Fibroblast of lung (primary cell): Measurements from ENCODE around the gene TMEM163. TPM values are rescaled to one million over a fixed set of nuclear protein-coding genes. Genes with fewer than 3 reads are reported as not detected.
"Not testable (repeated sequence)": the region's sequence is repeated elsewhere in the genome, so short reads cannot be mapped to it uniquely, and the experiment has no call there.

ENCODE experiments used
- DNase-seq, 2 donors: peaks; one replicate each; pipeline versions ENCODE4 v3.0.0 to v3.0.0-alpha.2; 2010; ENCODE audit warnings: low read depth in 2 of 2
- H2AFZ ChIP-seq: 2 replicates; pipeline ENCODE4 v1.5.1; 2012; ENCODE audit warnings: low read length, control low read depth, inconsistent platforms
- H3K27ac ChIP-seq: 2 replicates; pipeline ENCODE4 v1.5.1; 2011; ENCODE audit warnings: low read length, control low read depth; ENCODE audit not compliant: insufficient read depth
- H3K27me3 ChIP-seq: 2 replicates; pipeline ENCODE4 v1.5.1; 2011; ENCODE audit warnings: mild to moderate bottlenecking, low read length; ENCODE audit not compliant: control insufficient read depth, insufficient read depth
- H3K36me3 ChIP-seq: 2 replicates; pipeline ENCODE4 v1.5.1; 2011; ENCODE audit warnings: low read length; ENCODE audit not compliant: control insufficient read depth, insufficient read depth
- H3K4me1 ChIP-seq: 2 replicates; pipeline ENCODE4 v1.5.1; 2011; ENCODE audit warnings: low read length; ENCODE audit not compliant: control insufficient read depth, insufficient read depth; ENCODE audit errors: extremely low read depth
- H3K4me2 ChIP-seq: 2 replicates; pipeline ENCODE4 v1.5.1; 2011; ENCODE audit warnings: low read length, control low read depth; ENCODE audit not compliant: insufficient read depth; ENCODE audit errors: extremely low read depth
- H3K4me3 ChIP-seq, 4 experiments: fragments of 200-600 bp in 1 of 4; sonication (generic) in 1 of 4; replicated peaks in 1 of 4; 2 replicates each; pipeline ENCODE4 v1.5.1; 2011 to 2016; ENCODE audit warnings: low read length in 4 of 4, low read depth in 3 of 4, mild to moderate bottlenecking in 3 of 4, control low read depth in 2 of 4, inconsistent platforms in 1 of 4, mixed read lengths in 1 of 4; ENCODE audit not compliant: insufficient read depth in 1 of 4; ENCODE audit errors: control extremely low read depth in 1 of 4
- H3K79me2 ChIP-seq: 2 replicates; pipeline ENCODE4 v1.5.1; 2012; ENCODE audit warnings: mild to moderate bottlenecking, low read length, inconsistent platforms; ENCODE audit not compliant: control insufficient read depth, insufficient read depth
- H3K9ac ChIP-seq: 2 replicates; pipeline ENCODE4 v1.5.1; 2011; ENCODE audit warnings: mild to moderate bottlenecking, low read length, control low read depth; ENCODE audit not compliant: insufficient read depth
- H3K9me3 ChIP-seq: 2 replicates; pipeline ENCODE4 v1.5.1; 2012; ENCODE audit warnings: low read depth, low read length; ENCODE audit not compliant: control insufficient read depth, insufficient read depth
- H4K20me1 ChIP-seq: 2 replicates; pipeline ENCODE4 v1.5.1; 2011; ENCODE audit warnings: low read length; ENCODE audit not compliant: control insufficient read depth, insufficient read depth; ENCODE audit errors: extremely low read depth
- EZH2 ChIP-seq: IDR thresholded peaks from 2 replicates; pipeline ENCODE4 v1.5.1; 2012; ENCODE audit warnings: low read length, control low read depth, mild to moderate bottlenecking; ENCODE audit errors: missing control alignments
- polyA plus RNA-seq, 2 donors: library from polyadenylated mRNA; depleted of rRNA in 1 of 2; stranded (reverse) in 1 of 2; unstranded in 1 of 2; fragments of >200 nt; gene quantifications; 2 replicates each; pipeline ENCODE4 v1.2.1, GENCODE V29; 2011 to 2012; ENCODE audit warnings: missing spikeins in 1 of 2
- total RNA-seq: library from RNA; depleted of rRNA; stranded (reverse); fragments of >200 nt; gene quantifications from 2 replicates; pipeline ENCODE4 v1.2.1, GENCODE V29; 2014
- TF ChIP-seq, protein P1 (sequence below), 2 donors: IDR thresholded peaks in 1 of 2; conservative IDR thresholded peaks in 1 of 2; 1 replicate in 1 of 2; 2 replicates in 1 of 2; pipeline ENCODE4 v1.5.1; 2011 to 2012; ENCODE audit warnings: low read length in 2 of 2, control low read depth in 1 of 2, inconsistent platforms in 1 of 2, low read depth in 1 of 2, mild to moderate bottlenecking in 1 of 2

Gene TMEM163
- total and polyA plus RNA-seq, 2 donors (not counting 1 experiment from before 2014, with no cell fraction given), result under 0.01 to 0.03 TPM

DNA sequence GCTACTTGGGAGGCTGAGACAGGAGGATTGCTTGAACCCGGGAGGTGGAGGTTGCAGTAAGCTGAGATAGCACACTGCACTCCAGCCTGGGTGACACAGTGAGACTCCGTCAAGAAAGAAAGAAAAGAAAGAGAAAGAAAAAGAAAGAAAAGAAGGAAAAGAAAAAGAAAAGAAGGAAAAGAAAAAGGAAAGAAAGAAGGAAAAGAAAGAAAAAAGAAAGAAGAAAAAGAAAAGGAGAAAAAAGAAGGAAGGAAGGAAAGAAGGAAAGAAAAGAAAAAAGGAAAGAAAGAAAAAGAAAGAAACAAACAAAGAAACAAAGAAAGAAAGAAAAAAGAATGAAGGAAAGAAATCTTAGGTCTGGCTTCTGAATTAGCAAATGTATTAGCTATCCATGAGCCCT lies 150.4 kb downstream of the TMEM163 start:
- Histone ChIP-seq H3K36me3 (no peaks in the 10 kb centered on the region), H3K9me3 (no peaks in the 10 kb centered on the region), H3K4me3 (no peak overlapping the region), H3K4me2 (no peak overlapping the region), H4K20me1 (no peaks in the 10 kb centered on the region), H3K27me3 (no peaks in the 10 kb centered on the region), H3K79me2 (no peaks in the 10 kb centered on the region), H3K27ac (no peak overlapping the region), H3K9ac (no peak overlapping the region), H3K4me1 (no peaks in the 10 kb centered on the region), H2AFZ (no peak overlapping the region)
- TF ChIP-seq, protein P1, sequence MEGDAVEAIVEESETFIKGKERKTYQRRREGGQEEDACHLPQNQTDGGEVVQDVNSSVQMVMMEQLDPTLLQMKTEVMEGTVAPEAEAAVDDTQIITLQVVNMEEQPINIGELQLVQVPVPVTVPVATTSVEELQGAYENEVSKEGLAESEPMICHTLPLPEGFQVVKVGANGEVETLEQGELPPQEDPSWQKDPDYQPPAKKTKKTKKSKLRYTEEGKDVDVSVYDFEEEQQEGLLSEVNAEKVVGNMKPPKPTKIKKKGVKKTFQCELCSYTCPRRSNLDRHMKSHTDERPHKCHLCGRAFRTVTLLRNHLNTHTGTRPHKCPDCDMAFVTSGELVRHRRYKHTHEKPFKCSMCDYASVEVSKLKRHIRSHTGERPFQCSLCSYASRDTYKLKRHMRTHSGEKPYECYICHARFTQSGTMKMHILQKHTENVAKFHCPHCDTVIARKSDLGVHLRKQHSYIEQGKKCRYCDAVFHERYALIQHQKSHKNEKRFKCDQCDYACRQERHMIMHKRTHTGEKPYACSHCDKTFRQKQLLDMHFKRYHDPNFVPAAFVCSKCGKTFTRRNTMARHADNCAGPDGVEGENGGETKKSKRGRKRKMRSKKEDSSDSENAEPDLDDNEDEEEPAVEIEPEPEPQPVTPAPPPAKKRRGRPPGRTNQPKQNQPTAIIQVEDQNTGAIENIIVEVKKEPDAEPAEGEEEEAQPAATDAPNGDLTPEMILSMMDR (conservative IDR thresholded peaks at IDR 0.05 in 1 of 2, IDR thresholded peaks at IDR 0.05 in 1 of 2; ENCODE audit: low read depth in 1 of 2, low read length in 2 of 2), result no peak
- TF ChIP-seq EZH2, result no peak
- DNase-seq, result no peak

- no peak overlapping the region for H3K4me2 ChIP-seq
- no peaks in the 10 kb centered on the region for H3K36me3 ChIP-seq
- DNase-seq, result no peak
- H3K27ac ChIP-seq, result no peak overlapping the region
- H3K27me3 ChIP-seq, result no peaks in the 10 kb centered on the region
- H4K20me1 ChIP-seq, result no peaks in the 10 kb centered on the region
- H3K9ac ChIP-seq, result no peak overlapping the region
- H2AFZ ChIP-seq, result no peak overlapping the region
- H3K4me3 ChIP-seq, result no peak overlapping the region
- TF ChIP-seq EZH2, result no peak
- TF ChIP-seq, protein P1 (conservative IDR thresholded peaks at IDR 0.05 in 1 of 2, IDR thresholded peaks at IDR 0.05 in 1 of 2; ENCODE audit: low read depth in 1 of 2, low read length in 2 of 2), result no peak
- no peaks in the 10 kb centered on the region for H3K9me3 ChIP-seq
- H3K4me1 ChIP-seq, result no peaks in the 10 kb centered on the region
- no peaks in the 10 kb centered on the region for H3K79me2 ChIP-seq
These were observed 151.1 kb downstream of the TMEM163 start for GRCh38 chr2:134567666-134568065.

DNA sequence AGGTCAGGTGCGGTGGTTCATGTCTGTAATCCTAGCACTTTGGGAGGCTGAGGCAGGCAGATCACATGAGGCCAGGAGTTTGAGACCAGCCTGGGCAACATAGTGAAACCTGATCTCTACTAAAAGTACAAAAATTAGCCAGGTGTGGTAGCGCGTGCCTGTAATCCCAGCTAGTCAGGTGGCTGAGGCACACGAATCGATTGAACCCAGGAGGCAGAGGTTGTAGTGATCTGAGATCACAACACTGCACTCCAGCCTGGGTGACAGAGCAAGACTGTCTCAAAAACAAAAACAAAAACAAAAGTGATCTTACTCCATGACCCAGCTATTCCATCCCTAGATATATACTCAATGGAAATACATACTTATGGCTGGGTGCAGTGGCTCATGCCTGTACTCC lies 153.8 kb downstream of the TMEM163 start:
- not testable (repeated sequence) for H4K20me1 ChIP-seq, H3K4me2 ChIP-seq, H2AFZ ChIP-seq, H3K36me3 ChIP-seq, H3K4me1 ChIP-seq, H3K27me3 ChIP-seq, H3K9ac ChIP-seq, H3K9me3 ChIP-seq, DNase-seq, H3K27ac ChIP-seq, H3K79me2 ChIP-seq, H3K4me3 ChIP-seq
